Measurements from ENCODE around the gene PALB2.
"Not testable (repeated sequence)": the region's sequence is repeated elsewhere in the genome, so short reads cannot be mapped to it uniquely, and the experiment has no call there.

The PALB2 gene

DNA sequence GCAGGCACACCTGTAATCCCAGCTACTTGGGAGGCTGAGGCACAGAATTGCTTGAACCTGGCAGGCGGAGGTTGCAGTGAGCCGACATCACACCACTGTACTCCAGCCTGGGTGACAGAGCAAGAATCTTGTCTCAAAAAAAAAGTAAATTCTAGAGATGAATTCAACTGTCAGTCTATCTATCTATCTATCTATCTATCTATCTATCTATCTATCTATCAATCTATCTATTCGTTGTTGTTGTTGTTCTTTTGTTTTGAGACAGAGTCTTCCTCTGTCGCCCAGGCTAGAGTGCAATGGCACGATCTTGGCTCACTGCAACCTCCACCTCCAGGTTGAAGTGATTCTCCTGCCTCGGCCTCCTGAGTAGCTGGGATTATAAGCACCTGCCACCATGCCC lies 30.2 kb downstream of the PALB2 start:
- H3K27me3 ChIP-seq (ENCODE audit: control insufficient read depth, insufficient read depth, low read length, poor library complexity, severe bottlenecking); H3K4me3 ChIP-seq (ENCODE audit: insufficient read depth, low read depth, low read length); H3K4me1 ChIP-seq (ENCODE audit: control insufficient read depth, insufficient read depth, low read length); H3K27ac ChIP-seq (ENCODE audit: insufficient read depth, low read depth, low read length, poor library complexity, severe bottlenecking); H3K36me3 ChIP-seq (ENCODE audit: control insufficient read depth, insufficient read depth, low read length); H3K9me3 ChIP-seq (ENCODE audit: control insufficient read depth, low read length): not testable (repeated sequence)
- WGBS, 2 experiments: 89 to 94% methylated on average over 6 of the region's 6 CpGs

DNA sequence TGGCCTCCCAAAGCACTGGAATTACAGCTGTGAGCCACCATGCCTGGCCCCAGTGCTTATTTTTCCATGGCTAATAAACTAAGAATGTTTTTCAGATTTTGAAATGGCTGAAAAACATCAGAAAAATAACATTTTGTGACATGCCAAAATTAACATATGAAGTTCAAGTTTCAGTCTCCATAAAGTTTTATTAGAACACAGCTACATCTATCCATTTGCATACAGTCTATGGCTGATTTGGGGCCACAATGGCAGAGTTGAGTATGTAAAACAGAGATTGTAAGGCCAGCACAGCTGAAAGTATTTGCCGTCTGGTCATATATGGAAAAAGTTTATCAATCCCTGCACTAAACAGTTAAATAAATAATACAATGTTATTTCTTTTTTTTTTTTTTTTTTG lies 31.2 kb downstream of the PALB2 start:
- no peaks in the 10 kb centered on the region for H3K9me3 ChIP-seq (ENCODE audit: control insufficient read depth, low read length)
- H3K27ac ChIP-seq (ENCODE audit: insufficient read depth, low read depth, low read length, poor library complexity, severe bottlenecking): no peak overlapping the region
- peaks cover 3% of the 10 kb centered on the region for H3K36me3 ChIP-seq (ENCODE audit: control insufficient read depth, insufficient read depth, low read length)
- no peak overlapping the region for H3K4me3 ChIP-seq (ENCODE audit: insufficient read depth, low read depth, low read length)
- no peaks in the 10 kb centered on the region for H3K27me3 ChIP-seq (ENCODE audit: control insufficient read depth, insufficient read depth, low read length, poor library complexity, severe bottlenecking)
- 88% methylated on average over 1 of the region's 1 CpG; no CpG with 5 or more reads in 1 of the 2 experiments for WGBS, 2 experiments
- no peaks in the 10 kb centered on the region for H3K4me1 ChIP-seq (ENCODE audit: control insufficient read depth, insufficient read depth, low read length)

DNA sequence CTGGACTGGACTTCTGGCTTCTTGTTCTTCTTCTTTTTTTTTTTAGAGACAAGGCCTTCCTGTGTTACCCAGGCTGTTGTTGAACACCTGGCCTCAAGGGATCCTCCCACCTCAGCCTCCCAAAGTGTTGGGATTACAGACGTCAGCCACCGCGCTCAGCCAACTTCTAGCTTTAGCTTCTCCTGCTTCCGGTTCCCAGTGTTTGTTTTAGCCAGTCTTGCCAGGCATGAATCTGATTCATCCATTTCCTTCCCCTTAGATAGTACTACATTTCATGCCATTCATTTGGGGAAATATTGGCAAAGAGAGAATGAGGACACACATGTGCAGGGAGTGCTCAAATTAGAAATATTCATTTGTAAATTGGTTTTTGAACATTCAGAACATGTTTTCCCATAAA lies 32.9 kb downstream of the PALB2 start:
- Histone ChIP-seq H3K36me3 (ENCODE audit: control insufficient read depth, insufficient read depth, low read length) (peaks cover 12% of the 10 kb centered on the region), H3K27ac (ENCODE audit: insufficient read depth, low read depth, low read length, poor library complexity, severe bottlenecking) (no peak overlapping the region), H3K9me3 (ENCODE audit: control insufficient read depth, low read length) (no peaks in the 10 kb centered on the region), H3K4me1 (ENCODE audit: control insufficient read depth, insufficient read depth, low read length) (no peaks in the 10 kb centered on the region), H3K4me3 (ENCODE audit: insufficient read depth, low read depth, low read length) (no peak overlapping the region), H3K27me3 (ENCODE audit: control insufficient read depth, insufficient read depth, low read length, poor library complexity, severe bottlenecking) (no peaks in the 10 kb centered on the region)
- WGBS, 2 experiments: 97% methylated on average over 4 of the region's 4 CpGs

DNA sequence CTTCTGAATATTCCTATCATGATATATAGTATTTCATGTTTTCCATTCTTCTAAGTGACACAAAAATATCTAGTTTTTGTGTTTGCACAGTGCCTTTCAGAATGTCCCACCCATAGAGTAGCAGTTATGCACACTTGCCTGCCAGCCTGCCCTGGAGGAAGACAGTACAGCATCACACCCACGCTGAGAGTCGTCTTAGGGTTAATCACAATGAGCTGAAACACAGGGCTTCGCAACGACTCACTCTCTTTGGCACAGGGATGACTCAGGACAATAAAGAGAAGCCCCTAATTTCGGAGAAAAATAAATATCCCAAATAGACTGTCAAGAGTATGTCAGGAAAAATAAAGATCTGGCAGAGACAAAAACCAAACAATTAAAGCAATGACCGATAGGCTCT lies 33.4 kb downstream of the PALB2 start:
- H3K9me3 ChIP-seq (ENCODE audit: control insufficient read depth, low read length): no peaks in the 10 kb centered on the region
- H3K36me3 ChIP-seq (ENCODE audit: control insufficient read depth, insufficient read depth, low read length): peaks cover 12% of the 10 kb centered on the region
- 93 to 94% methylated on average over 6 of the region's 6 CpGs for WGBS, 2 experiments
- no peak overlapping the region for H3K27ac ChIP-seq (ENCODE audit: insufficient read depth, low read depth, low read length, poor library complexity, severe bottlenecking)
- H3K4me3 ChIP-seq (ENCODE audit: insufficient read depth, low read depth, low read length): no peak overlapping the region
- H3K4me1 ChIP-seq (ENCODE audit: control insufficient read depth, insufficient read depth, low read length): no peaks in the 10 kb centered on the region
- H3K27me3 ChIP-seq (ENCODE audit: control insufficient read depth, insufficient read depth, low read length, poor library complexity, severe bottlenecking): no peaks in the 10 kb centered on the region

DNA sequence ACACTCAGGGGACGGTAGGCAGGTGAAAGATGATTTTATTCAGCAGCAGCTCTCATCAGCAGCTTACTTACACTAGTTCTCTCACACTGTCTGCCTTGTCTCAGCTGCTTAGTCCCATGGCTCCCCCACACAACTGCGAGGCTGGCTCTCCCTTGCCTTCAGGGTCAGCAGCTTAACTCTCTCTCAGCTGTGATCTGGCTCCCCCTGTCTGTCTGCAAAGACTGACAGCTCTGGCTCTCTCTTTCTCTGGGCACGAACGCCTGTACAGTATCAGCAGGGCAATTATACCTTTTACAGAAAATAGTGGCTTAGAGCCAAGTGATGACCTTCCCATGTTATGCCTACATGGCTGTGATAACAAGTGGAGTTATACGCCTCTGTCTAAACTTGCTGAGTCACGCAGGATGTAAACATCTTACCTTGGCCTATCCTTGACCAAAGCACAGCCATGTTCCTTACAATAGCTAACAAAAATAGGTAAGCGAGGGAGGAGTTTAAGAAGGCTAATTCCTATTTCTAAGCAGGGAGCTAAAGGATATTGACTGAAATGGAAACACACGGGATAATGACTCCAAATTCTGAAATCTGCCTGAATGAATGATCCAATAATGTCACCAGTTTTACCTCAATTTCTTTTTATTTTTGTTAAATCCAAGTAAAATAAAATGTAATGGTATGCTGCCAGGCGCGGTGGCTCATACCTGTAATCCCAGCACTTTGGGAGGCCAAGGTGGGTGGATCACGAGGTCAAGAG lies 43.9 kb downstream of the PALB2 start:
- Histone ChIP-seq H3K4me3 (ENCODE audit: insufficient read depth, low read depth, low read length) (no peak overlapping the region), H3K4me1 (ENCODE audit: control insufficient read depth, insufficient read depth, low read length) (peaks cover 9% of the 10 kb centered on the region)
- WGBS, 2 experiments: 84 to 89% methylated on average over 10 to 11 of the region's 11 CpGs

DNA sequence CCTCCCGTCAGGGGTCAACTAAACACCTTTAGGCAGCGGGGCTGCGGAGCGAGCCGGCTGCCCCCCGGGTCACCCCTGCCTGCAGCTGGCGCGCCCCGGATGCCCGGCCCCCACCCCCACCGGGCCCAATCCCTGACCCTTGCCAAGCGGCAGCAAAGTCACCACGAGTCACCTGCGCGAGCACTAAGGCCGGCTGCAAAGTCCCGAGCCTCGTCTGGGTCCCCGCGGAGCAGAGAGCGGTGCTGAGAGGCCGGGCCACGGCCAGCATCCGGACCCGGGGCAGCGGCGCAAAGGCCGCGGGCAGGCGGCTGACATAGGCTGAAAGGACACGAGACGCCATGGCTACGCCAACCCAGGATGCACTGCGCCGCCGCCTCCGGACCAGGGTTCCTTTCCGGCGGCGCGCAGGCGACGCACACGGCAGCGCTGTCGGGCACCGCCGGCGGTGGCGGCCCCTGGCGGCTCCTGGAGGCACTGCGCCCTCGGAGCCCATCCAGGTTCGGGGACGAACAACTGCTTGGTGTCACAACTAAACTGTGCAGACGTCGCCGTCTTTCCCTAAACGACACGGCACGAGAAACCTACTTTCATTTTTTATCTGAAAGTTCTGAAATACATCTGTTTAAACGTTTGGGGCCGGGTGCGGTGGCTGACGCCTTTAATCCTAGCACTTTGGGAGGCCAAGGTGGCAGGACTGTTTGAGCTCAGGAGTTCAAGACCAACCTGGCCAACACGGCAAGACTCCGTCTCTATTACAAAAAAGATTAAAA lies 45.0 kb downstream of the PALB2 start, which contains the start of gene NDUFAB1:
Gene NDUFAB1 (minus strand): TSS at position 366 of the 770 bp plus-strand sequence. CDS start 26 bp downstream, at position 340.
- peaks cover 9% of the 10 kb centered on the region for H3K4me1 ChIP-seq (ENCODE audit: control insufficient read depth, insufficient read depth, low read length)
- peak within 1 kb of the TSS; percentile 79 for H3K4me3 ChIP-seq (ENCODE audit: insufficient read depth, low read depth, low read length)
- no peaks in the 10 kb centered on the region for H3K36me3 ChIP-seq (ENCODE audit: control insufficient read depth, insufficient read depth, low read length)
- H3K27me3 ChIP-seq (ENCODE audit: control insufficient read depth, insufficient read depth, low read length, poor library complexity, severe bottlenecking): no peaks in the 10 kb centered on the region
- no peak within 1 kb of the TSS for H3K27ac ChIP-seq (ENCODE audit: insufficient read depth, low read depth, low read length, poor library complexity, severe bottlenecking)
- no peaks in the 10 kb centered on the region for H3K9me3 ChIP-seq (ENCODE audit: control insufficient read depth, low read length)
- WGBS, 2 experiments: 4 to 6% methylated on average over 66 to 67 of the region's 67 CpGs

More for the DNA sequence above, 43.9 kb downstream of the PALB2 start:
- no peaks in the 10 kb centered on the region for H3K27me3 ChIP-seq (ENCODE audit: control insufficient read depth, insufficient read depth, low read length, poor library complexity, severe bottlenecking)
- H3K36me3 ChIP-seq (ENCODE audit: control insufficient read depth, insufficient read depth, low read length): peaks cover under 1% of the 10 kb centered on the region
- H3K9me3 ChIP-seq (ENCODE audit: control insufficient read depth, low read length): no peaks in the 10 kb centered on the region
- H3K27ac ChIP-seq (ENCODE audit: insufficient read depth, low read depth, low read length, poor library complexity, severe bottlenecking): no peak overlapping the region

DNA sequence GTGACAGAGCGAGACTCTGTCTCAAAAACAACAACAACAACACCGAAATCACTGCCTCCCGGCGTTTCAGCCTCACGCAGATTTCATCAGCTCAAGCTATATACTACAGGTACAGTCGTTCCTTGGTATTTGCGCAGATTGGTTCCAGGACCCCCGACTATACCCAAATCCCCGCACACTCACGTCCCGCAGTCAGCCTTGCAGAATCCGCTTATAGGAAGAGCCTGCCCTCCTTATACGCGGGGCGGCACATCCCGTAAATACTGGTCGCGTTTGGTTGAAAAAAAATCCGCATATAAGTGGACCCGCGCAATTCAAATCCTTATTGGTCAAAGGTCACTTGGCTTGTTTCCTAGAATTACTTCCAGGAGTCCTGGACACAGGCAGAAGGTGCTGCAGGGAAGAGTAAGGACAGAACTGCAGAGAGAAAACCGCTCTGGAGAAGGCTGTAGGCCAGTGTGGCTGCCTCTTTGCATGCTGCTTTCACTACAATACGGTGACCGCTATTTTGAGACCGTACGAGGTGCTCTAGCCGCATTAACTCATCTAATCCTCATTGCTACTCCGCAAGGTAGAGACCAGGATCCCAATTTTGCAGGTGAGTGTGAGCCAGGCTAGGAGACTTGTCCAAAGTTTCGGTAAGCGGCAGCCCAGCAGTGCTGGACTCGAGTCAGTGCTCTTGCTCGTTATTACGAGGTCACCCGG lies 45.7 kb downstream of the PALB2 start:
- H3K27ac ChIP-seq (ENCODE audit: insufficient read depth, low read depth, low read length, poor library complexity, severe bottlenecking): no peak overlapping the region
- H3K9me3 ChIP-seq (ENCODE audit: control insufficient read depth, low read length): no peaks in the 10 kb centered on the region
- H3K27me3 ChIP-seq (ENCODE audit: control insufficient read depth, insufficient read depth, low read length, poor library complexity, severe bottlenecking): no peaks in the 10 kb centered on the region
- H3K4me1 ChIP-seq (ENCODE audit: control insufficient read depth, insufficient read depth, low read length): peaks cover 9% of the 10 kb centered on the region
- peak overlapping the region; percentile 79 for H3K4me3 ChIP-seq (ENCODE audit: insufficient read depth, low read depth, low read length)
- H3K36me3 ChIP-seq (ENCODE audit: control insufficient read depth, insufficient read depth, low read length): peaks cover 5% of the 10 kb centered on the region
- WGBS, 2 experiments: 23% methylated on average over 34 of the region's 34 CpGs

DNA sequence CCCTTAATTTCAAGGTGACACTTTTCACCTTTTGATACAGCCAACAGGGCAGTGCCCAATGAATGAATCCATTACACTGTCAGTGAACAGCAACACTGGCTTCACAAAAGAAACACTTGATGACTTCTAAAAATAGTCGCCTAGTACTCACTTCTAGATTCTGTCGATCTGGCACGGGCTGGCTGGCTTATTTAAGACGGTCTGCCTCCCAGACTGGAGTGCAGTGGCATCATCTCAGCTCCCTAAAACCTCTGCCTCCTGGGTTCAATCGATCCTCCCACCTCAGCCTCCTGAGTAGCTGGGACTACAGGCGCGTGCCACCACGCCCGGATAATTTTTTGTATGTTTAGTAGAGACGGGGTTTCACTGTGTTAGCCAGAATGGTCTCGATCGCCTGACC lies 46.9 kb downstream of the PALB2 start:
- Histone ChIP-seq H3K27ac (ENCODE audit: insufficient read depth, low read depth, low read length, poor library complexity, severe bottlenecking) (no peak overlapping the region), H3K4me1 (ENCODE audit: control insufficient read depth, insufficient read depth, low read length) (peaks cover 9% of the 10 kb centered on the region), H3K36me3 (ENCODE audit: control insufficient read depth, insufficient read depth, low read length) (peaks cover 9% of the 10 kb centered on the region), H3K4me3 (ENCODE audit: insufficient read depth, low read depth, low read length) (no peak overlapping the region), H3K27me3 (ENCODE audit: control insufficient read depth, insufficient read depth, low read length, poor library complexity, severe bottlenecking) (no peaks in the 10 kb centered on the region), H3K9me3 (ENCODE audit: control insufficient read depth, low read length) (no peaks in the 10 kb centered on the region)
- WGBS, 2 experiments: 91 to 96% methylated on average over 12 of the region's 12 CpGs

DNA sequence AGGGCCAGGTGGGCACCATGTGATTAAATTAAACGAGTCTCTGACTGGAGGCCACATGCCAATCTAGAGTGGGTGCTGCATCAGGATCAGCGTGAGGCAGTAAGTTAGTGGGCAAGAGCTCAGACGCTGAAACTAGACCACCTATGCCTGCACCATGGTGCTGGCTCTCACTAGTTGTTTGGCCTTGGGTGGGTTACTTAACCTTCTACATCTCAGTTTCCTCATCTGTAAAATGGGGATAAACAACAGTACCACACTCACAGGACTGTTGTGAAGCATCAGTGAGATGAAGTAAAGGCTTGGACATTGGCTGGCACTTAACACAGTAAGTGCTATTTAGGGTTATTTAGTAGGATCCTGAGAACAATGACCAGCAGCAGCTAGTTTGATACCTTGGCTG lies 50.9 kb downstream of the PALB2 start:
- H3K4me3 ChIP-seq (ENCODE audit: insufficient read depth, low read depth, low read length): no peak overlapping the region
- peaks cover 8% of the 10 kb centered on the region for H3K4me1 ChIP-seq (ENCODE audit: control insufficient read depth, insufficient read depth, low read length)
- no peaks in the 10 kb centered on the region for H3K9me3 ChIP-seq (ENCODE audit: control insufficient read depth, low read length)
- WGBS, 2 experiments: 94 to 96% methylated on average over 3 of the region's 3 CpGs
- H3K36me3 ChIP-seq (ENCODE audit: control insufficient read depth, insufficient read depth, low read length): peaks cover 18% of the 10 kb centered on the region
- H3K27ac ChIP-seq (ENCODE audit: insufficient read depth, low read depth, low read length, poor library complexity, severe bottlenecking): no peak overlapping the region
- H3K27me3 ChIP-seq (ENCODE audit: control insufficient read depth, insufficient read depth, low read length, poor library complexity, severe bottlenecking): no peaks in the 10 kb centered on the region

DNA sequence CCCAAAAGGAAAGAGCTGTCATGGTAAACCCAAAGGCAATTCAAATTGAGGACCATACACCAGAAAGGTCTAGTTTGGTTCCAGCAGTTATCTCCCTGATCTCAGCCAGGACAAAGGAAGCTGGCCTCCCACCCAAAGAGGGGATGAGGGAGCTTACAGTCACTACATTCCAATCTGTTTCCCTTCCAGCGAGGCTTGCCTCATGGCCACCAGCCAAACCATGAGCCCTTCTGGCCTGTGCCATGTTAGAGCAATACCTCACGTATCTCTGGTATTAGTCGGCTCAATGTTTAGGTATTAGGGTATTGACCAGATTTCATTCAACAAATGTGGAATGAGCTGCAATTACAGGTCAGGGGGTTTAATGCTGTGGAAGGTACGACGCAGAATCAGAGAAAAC lies 53.4 kb downstream of the PALB2 start:
- no peaks in the 10 kb centered on the region for H3K4me1 ChIP-seq (ENCODE audit: control insufficient read depth, insufficient read depth, low read length)
- no peaks in the 10 kb centered on the region for H3K9me3 ChIP-seq (ENCODE audit: control insufficient read depth, low read length)
- 97% methylated on average over 5 of the region's 5 CpGs for WGBS, 2 experiments
- H3K4me3 ChIP-seq (ENCODE audit: insufficient read depth, low read depth, low read length): no peak overlapping the region
- no peaks in the 10 kb centered on the region for H3K27me3 ChIP-seq (ENCODE audit: control insufficient read depth, insufficient read depth, low read length, poor library complexity, severe bottlenecking)
- H3K27ac ChIP-seq (ENCODE audit: insufficient read depth, low read depth, low read length, poor library complexity, severe bottlenecking): no peak overlapping the region
- peaks cover 27% of the 10 kb centered on the region for H3K36me3 ChIP-seq (ENCODE audit: control insufficient read depth, insufficient read depth, low read length)
